Left colon (tissue), 2 donors: ENCODE data around the gene MMEL1. TPM values are rescaled to one million over a fixed set of nuclear protein-coding genes. Genes with fewer than 3 reads are reported as not detected.
A peak's percentile ranks its signal among the peaks of the same experiment; 100 is the strongest.

Source experiments
- ATAC-seq: fragments of 200-7000 bp; cut with Tn5 transposase; one replicate; pipeline ENCODE4 v1.9.1; 2020; ENCODE audit warnings: mild to moderate bottlenecking, moderate library complexity
- DNase-seq, 2 donors: peaks; one replicate each; pipeline ENCODE4 v3.0.0-alpha.2; 2020
- intact Hi-C, 2 donors: fragments of 100-400 bp; cut with DNase I in 1 of 2; cut with micrococcal nuclease in 1 of 2; formaldehyde crosslinking; loops; one replicate each; pipeline versions ENCODE4 v1.11.2 to v1.14.0; 2022; cut with DNase I, micrococcal nuclease
- total RNA-seq, 2 donors: library from RNA; stranded (reverse); fragmentation: NEBNext Ultra II Directional; extraction: Animal tissue kit (Norgen Biotek cat#: 25700); gene quantifications; one replicate each; pipeline ENCODE4 v1.2.1, GENCODE V29; 2021
- donor health status: DM: no; HTN: no; CAD: no.
- donor health status: DM: yes; HTN: yes; CAD: no.

The MMEL1 gene
- total RNA-seq, 2 donors from 2014 or later: 7.8 to 11.5 TPM

GRCh38 chr1:2644171-2644570, 11.4 kb upstream of the MMEL1 start:
- intact Hi-C loops: loop anchor here in 1 of 2 donors (10.0 kb wide), 1 partner anchor 229 kb away; the partner anchor contains the start of gene PEX10
- ATAC-seq (no peak), DNase-seq (peak in 1 of 2 donors; percentile 7)

- no peak for ATAC-seq
- intact Hi-C loops: loop anchor here in 1 of 2 donors (10.0 kb wide), 1 partner anchor 229 kb away; the partner anchor contains the start of gene PEX10
- peak in 1 of 2 donors; percentile 13 for DNase-seq
Observed at GRCh38 chr1:2643414-2644077, 10.7 kb upstream of the MMEL1 start.

GRCh38 chr1:2642560-2643413, 10.0 kb upstream of the MMEL1 start:
- ATAC-seq (peak; percentile 89), DNase-seq (peak; percentile 92 to 93)
- intact Hi-C loops: loop anchor here in 1 of 2 donors (10.0 kb wide), 1 partner anchor 228 kb away; the partner anchor contains the start of gene PEX10

- intact Hi-C loops: loop anchor here in 1 of 2 donors (10.0 kb wide), 1 partner anchor 227 kb away; the partner anchor contains the start of gene PEX10
- DNase-seq (peak in 1 of 2 donors; percentile 16), ATAC-seq (no peak)
Observed at GRCh38 chr1:2642131-2642559, 9.3 kb upstream of the MMEL1 start.

- no peak for ATAC-seq
- intact Hi-C loops: loop anchor here in 1 of 2 donors (10.0 kb wide), 1 partner anchor 227 kb away; the partner anchor contains the start of gene PEX10
- DNase-seq: peak in 1 of 2 donors; percentile 12
Observed at GRCh38 chr1:2641381-2642130, 8.7 kb upstream of the MMEL1 start.

- ATAC-seq (no peak), DNase-seq (no peak)
- intact Hi-C loops: loop anchor here in 1 of 2 donors (10.0 kb wide), 1 partner anchor 226 kb away; the partner anchor contains the start of gene PEX10
Observed at GRCh38 chr1:2640626-2641025, 7.8 kb upstream of the MMEL1 start.

- DNase-seq (no peak), ATAC-seq (no peak)
- intact Hi-C loops: loop anchor here in 1 of 2 donors (10.0 kb wide), 1 partner anchor 225 kb away; the partner anchor contains the start of gene PEX10
Observed at GRCh38 chr1:2639607-2640521, 7.0 kb upstream of the MMEL1 start.

GRCh38 chr1:2639203-2639602, 6.4 kb upstream of the MMEL1 start:
- ATAC-seq (no peak), DNase-seq (no peak)
- intact Hi-C loops: no loop called here

GRCh38 chr1:2638466-2639115, 5.8 kb upstream of the MMEL1 start:
- intact Hi-C loops: no loop called here
- ATAC-seq: no peak
- no peak for DNase-seq

- intact Hi-C loops: no loop called here
- DNase-seq: no peak
- ATAC-seq: no peak
Observed at GRCh38 chr1:2637442-2638145, 4.8 kb upstream of the MMEL1 start.

GRCh38 chr1:2636733-2637132, 3.9 kb upstream of the MMEL1 start:
- no peak for DNase-seq
- intact Hi-C loops: no loop called here
- ATAC-seq: no peak

- ATAC-seq (no peak), DNase-seq (no peak)
- intact Hi-C loops: no loop called here
Observed at GRCh38 chr1:2635361-2636010, 2.7 kb upstream of the MMEL1 start.

GRCh38 chr1:2633936-2634491, 1.2 kb upstream of the MMEL1 start:
- no peak for DNase-seq
- intact Hi-C loops: no loop called here
- no peak for ATAC-seq

- DNase-seq: no peak
- intact Hi-C loops: no loop called here
Observed at GRCh38 chr1:2633366-2633935, 635 bp upstream of the MMEL1 start.

GRCh38 chr1:2632051-2632430, 775 bp downstream of the MMEL1 start:
- intact Hi-C loops: no loop called here

More at GRCh38 chr1:2633366-2633935, 635 bp upstream of the MMEL1 start:
- ATAC-seq: no peak

More at GRCh38 chr1:2632051-2632430, 775 bp downstream of the MMEL1 start:
- DNase-seq (no peak), ATAC-seq (no peak)
